HCT116 (cell line): ENCODE measurements around the gene TBX2.

Source experiments
- EZH2 ChIP-seq: fragments of 200-600 bp; sonication (generic); IDR thresholded peaks from 2 replicates; pipeline ENCODE4 v1.6.1; 2017; ENCODE audit warnings: antibody characterized with exemption, mixed run types
- POLR2AphosphoS5 ChIP-seq: IDR thresholded peaks from 2 replicates; pipeline ENCODE4 v1.6.1; 2011; ENCODE audit warnings: mild to moderate bottlenecking, low read depth, low read length, moderate library complexity
- TF ChIP-seq, protein P1 (sequence below), 3 experiments: fragments of 200-600 bp in 1 of 3; sonication (generic) in 1 of 3; IDR thresholded peaks in 2 of 3; conservative IDR thresholded peaks in 1 of 3; 2 replicates each; pipeline ENCODE4 v1.5.1; 2012 to 2017; ENCODE audit warnings: low read depth in 2 of 3, low read length in 2 of 3, antibody characterized with exemption in 1 of 3, borderline replicate concordance in 1 of 3, control low read depth in 1 of 3, mild to moderate bottlenecking in 1 of 3, mixed read lengths in 1 of 3, mixed run types in 1 of 3, moderate library complexity in 1 of 3; ENCODE audit not compliant: insufficient read depth in 1 of 3

DNA sequence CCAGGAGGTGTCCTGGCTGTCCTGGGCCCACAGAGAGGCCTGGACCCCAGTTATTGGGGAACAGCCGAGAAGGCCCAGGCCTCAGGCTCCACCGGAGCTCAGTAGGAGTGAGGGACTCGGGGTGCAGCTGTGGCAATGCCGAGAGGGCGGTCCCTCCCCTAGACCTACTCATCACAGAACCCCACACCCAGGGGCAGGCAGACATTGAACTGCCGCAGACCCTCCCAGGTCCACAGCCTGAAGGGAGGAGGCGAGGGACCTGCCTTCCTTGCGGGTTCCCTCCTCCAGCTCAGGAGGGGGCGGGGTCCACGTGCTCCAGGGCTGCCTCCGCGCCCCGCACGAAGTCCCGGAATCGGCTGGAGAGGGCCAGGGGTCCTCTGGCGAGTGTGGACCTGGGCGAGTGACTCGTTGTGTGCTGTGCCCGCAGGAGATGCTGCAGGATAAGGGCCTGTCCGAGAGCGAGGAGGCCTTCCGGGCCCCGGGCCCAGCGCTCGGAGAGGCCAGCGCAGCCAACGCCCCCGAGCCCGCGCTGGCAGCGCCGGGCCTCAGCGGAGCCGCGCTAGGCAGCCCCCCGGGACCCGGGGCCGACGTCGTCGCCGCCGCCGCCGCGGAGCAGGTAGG, 56.5 kb downstream of the TBX2 start:
- TF ChIP-seq EZH2, result no peak
- TF ChIP-seq, protein P1, sequence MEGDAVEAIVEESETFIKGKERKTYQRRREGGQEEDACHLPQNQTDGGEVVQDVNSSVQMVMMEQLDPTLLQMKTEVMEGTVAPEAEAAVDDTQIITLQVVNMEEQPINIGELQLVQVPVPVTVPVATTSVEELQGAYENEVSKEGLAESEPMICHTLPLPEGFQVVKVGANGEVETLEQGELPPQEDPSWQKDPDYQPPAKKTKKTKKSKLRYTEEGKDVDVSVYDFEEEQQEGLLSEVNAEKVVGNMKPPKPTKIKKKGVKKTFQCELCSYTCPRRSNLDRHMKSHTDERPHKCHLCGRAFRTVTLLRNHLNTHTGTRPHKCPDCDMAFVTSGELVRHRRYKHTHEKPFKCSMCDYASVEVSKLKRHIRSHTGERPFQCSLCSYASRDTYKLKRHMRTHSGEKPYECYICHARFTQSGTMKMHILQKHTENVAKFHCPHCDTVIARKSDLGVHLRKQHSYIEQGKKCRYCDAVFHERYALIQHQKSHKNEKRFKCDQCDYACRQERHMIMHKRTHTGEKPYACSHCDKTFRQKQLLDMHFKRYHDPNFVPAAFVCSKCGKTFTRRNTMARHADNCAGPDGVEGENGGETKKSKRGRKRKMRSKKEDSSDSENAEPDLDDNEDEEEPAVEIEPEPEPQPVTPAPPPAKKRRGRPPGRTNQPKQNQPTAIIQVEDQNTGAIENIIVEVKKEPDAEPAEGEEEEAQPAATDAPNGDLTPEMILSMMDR (IDR thresholded peaks at IDR 0.05 in 2 of 3, conservative IDR thresholded peaks at IDR 0.05 in 1 of 3; ENCODE audit: borderline replicate concordance in 1 of 3, insufficient read depth in 1 of 3, low read depth in 2 of 3, low read length in 2 of 3), result no peak
- TF ChIP-seq POLR2AphosphoS5, result no peak
